GM23248 (cell line): ENCODE measurements around the gene FAM180A.

ENCODE experiments used
- EZH2 ChIP-seq: fragments of 200-600 bp; sonication (generic); IDR thresholded peaks from 2 replicates; pipeline ENCODE4 v1.6.1; 2018; ENCODE audit warnings: antibody characterized with exemption, mild to moderate bottlenecking; ENCODE audit not compliant: insufficient read depth, poor library complexity, severe bottlenecking
- EZH2phosphoT487 ChIP-seq: fragments of 200-600 bp; sonication (generic); IDR thresholded peaks from 2 replicates; pipeline ENCODE4 v1.6.1; 2018; ENCODE audit warnings: antibody characterized with exemption, moderate library complexity, mild to moderate bottlenecking, low read depth; ENCODE audit not compliant: insufficient read depth

DNA sequence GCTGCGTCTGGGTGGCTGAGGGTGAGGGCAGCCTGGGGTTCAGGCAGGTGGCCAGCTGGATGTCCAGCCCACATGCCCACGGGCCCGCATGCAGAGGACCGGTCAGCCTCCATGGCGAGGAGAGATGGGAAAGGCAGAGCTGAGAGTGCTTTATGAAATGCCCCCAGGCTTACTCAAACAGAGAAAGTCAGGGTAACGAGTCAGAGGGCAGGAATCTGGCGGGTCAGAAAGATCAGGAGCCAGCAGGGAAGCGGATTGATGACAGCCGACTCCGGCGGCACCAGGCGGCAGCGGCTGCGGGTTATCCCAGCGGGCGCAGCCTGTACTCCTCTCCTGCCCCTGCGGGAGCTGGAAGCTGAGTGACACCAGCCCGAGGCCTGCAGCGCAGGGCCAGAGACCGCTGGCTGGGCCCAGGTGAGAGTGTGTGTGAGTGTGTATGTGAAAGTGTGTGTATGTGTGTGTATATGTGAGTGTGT, 34.0 kb downstream of the FAM180A start:
- TF ChIP-seq EZH2 (no peak), EZH2phosphoT487 (no peak)
